DOHH2 (cell line): ENCODE measurements around the gene CCDC40.

Experiments used
- CTCF ChIP-seq: fragments of 200-600 bp; sonication (generic); IDR thresholded peaks from one replicate; pipeline ENCODE4 v1.5.1; 2014; ENCODE audit warnings: antibody characterized with exemption, mild to moderate bottlenecking, low read depth, low read length; ENCODE audit not compliant: poor library complexity, severe bottlenecking
- EZH2phosphoT487 ChIP-seq: fragments of 200-600 bp; sonication (generic); IDR thresholded peaks from 2 replicates; pipeline ENCODE4 v1.6.1; 2017; ENCODE audit warnings: borderline replicate concordance, mild to moderate bottlenecking, antibody characterized with exemption, low read length, moderate library complexity, mixed read lengths

- TF ChIP-seq CTCF (no peak), EZH2phosphoT487 (no peak)
These were observed 66.4 kb downstream of the CCDC40 start for GRCh38 chr17:80102664-80103448.
